NCI-H345 treated with DMSO at 0.1 percent for 48 hours (cell line): Measurements from ENCODE around the gene RBP2.

Source experiments
- DNase-seq: peaks from one replicate; lab custom pipeline; 2025; ENCODE audit not compliant: unreplicated experiment; lab: John Stamatoyannopoulos, UW

Gene RBP2

DNA sequence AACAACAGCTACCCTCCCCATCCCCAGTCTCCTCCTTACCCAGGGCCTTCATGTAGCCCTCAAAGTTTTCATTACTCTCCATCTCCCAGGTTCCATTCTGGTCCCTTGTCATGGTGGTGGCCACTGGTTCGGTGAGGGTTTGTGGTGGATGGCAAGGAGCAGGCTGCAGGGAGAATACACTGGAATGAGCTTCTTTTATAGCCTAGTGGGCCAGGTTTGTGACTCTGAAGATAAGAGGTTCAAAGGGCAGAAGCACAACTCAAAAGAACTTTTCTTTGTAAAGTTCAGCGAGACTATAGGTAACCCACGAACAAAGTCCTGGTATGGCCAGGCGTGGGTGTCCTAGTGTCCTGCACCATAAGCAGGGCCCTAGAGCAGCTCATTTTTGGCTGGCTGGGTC is at the start of gene RBP2:
RBP2 (minus strand) TSS at position 169 of the 400 bp plus-strand sequence; CDS start at position 112, 57 bp downstream.
- DNase-seq: no peak

DNA sequence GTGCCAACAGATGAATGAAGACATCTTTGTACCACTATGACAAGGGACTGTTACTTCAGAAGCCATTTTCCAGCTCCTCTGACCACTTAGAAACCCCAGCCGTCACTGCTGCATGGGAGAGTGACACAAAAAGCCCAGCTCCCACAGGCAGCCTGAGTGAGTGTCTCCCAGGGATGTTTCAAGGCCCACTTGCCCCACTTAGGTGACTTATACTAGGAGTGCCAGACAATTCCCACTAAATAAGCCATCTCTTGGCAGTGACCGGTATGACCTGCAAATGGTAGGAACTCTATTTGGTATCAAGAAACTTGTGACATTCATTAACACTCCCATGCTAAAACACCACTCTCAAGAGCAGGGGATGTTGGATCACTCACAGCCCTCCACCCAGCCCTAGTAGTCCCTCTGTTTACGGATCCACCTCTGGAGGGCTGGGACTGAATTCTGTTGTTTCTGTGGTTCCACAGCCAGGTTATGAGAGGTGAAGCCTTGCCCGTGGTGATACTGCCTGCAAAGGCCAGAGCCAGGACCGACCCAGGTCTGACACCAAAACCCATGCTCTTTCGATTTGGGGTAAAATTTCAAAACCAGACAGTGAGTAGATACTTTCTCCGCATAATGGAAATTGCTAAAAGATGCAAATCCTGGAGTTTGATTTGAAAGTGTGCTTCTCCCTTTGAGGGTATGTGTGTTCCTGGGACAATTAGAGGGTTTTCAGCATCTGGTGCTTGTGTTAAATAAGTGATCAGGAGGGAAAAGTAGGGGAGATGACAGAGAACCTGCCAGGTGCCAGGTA is 48.7 kb upstream of the RBP2 start:
- DNase-seq: no peak

DNA sequence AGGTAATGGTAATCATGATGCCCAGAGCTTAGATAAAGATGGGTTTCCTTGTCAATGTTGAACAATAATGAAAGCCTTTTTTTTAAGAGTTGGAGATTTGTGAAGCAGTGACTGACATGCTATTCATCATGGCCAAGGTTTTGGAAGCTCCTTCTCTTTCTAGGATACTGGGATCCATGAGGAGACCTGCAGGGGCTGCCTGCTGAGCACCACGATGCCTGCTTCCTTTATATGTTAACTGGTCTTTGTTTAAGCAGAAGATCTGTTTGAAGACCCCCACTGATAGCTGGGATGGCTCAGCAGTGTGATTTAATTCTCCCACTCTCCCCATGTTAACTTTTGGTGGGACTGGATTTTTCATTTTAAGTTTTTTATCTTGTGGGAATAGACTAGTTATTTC is 47.4 kb upstream of the RBP2 start:
- DNase-seq: no peak

DNA sequence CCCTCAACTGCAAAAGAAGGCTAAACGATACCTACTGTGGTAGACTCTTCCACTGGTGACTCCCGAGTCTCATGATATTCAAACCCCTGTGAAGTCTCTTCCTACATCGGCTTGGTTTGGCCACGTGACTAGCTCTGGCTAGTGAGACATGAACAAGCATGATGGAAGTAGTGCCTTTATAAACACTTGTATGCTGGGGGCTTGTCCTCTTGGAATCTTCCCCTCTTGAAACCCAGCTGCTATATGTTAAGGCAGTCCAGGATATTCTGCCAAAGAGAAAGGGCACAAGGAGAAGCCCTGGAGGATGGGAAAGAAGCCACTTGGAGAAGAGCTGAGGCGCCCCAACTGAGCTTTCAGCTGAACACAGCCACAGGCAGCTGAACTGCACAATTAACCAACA is 46.9 kb upstream of the RBP2 start:
- no peak for DNase-seq

DNA sequence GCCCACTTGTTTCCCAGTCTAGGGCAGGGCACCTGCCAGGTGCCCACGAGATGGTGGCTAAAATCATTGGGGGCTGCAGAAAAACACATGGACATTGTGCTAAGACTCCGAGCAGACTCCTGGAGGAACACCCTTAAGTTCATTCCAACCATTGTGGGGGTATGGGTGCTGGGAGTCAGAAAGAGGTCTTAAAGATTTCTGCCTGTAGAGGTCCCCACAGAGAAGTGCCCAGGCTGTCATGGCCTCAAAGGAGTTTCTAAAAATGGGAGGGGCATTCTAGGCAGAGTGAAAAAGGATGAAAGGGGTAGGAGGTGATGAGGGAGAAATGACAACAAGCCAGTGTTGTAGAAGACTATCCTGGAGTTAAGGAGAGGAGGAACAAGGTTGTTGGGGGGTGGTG is 46.1 kb upstream of the RBP2 start:
- DNase-seq: no peak

DNA sequence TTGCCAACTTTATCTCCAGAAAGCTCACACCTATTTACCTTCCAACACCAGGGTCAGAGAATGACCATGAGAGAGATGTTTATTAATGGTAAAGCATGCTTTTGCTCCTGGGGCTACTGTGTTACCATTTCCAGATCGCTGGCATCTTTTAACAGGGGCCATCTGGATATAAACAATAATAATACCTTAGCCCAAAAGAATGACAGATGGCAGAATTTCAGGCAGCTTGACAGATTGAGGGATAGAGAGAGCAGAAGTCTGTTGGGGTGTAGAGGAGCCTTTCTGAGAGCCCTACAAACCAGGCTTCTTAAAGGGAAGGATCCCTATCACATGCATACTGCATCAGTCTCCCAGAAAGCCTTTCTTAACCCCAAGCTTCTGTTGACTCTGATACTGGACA is 45.5 kb upstream of the RBP2 start:
- DNase-seq: no peak

DNA sequence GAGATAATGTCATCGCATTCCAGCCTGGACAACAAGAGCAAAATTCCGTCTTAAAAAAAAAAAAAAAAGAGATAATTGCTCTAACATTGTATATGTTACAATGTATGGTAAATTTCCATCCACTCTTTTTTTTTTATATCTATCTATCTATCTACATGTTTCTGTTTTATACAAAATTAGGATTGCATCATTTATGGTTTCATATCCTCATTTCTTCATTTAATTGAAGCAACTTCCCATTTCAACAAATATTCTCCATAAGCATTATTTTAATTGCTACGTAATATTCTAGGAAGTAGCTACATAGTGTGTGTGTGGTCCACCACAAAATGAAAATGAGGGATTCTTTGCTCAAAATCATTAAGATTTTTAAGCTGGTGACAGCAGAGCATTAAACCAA is 44.8 kb upstream of the RBP2 start:
- DNase-seq: no peak

DNA sequence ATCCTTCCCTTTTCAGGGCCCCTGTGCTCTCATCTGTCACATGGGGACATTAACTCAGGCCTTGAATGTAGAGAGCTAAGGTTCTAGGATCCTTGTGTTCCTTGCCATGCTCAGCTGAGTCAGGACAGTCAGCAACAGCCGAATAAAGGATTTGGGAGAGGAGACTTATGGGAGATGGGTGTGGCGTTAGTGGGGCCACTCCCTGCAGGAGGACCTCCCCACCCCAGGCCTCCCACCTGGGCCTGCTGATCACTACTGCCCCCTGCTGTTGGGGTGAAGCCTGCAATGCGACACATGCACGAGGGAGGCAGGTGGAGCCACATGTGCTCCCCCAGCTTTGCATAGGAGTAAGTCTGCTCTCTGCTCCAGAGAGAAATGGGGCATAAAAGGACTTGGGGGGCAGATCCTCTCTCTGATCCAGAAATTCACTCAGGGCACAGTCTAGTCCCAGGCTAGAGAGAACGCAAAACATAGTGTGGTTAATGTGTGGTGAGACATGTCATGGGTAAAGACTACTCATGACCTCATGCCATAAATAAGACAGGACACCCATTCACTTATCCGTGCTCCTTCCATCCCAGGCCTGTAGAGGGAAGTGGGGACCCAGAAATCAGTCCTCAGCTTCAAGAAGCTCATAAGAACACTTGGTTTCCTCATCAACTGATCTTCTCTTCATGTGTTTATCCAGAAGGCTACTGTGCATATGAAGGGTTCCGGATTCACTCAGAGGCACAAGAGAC is 43.9 kb upstream of the RBP2 start:
- no peak for DNase-seq

DNA sequence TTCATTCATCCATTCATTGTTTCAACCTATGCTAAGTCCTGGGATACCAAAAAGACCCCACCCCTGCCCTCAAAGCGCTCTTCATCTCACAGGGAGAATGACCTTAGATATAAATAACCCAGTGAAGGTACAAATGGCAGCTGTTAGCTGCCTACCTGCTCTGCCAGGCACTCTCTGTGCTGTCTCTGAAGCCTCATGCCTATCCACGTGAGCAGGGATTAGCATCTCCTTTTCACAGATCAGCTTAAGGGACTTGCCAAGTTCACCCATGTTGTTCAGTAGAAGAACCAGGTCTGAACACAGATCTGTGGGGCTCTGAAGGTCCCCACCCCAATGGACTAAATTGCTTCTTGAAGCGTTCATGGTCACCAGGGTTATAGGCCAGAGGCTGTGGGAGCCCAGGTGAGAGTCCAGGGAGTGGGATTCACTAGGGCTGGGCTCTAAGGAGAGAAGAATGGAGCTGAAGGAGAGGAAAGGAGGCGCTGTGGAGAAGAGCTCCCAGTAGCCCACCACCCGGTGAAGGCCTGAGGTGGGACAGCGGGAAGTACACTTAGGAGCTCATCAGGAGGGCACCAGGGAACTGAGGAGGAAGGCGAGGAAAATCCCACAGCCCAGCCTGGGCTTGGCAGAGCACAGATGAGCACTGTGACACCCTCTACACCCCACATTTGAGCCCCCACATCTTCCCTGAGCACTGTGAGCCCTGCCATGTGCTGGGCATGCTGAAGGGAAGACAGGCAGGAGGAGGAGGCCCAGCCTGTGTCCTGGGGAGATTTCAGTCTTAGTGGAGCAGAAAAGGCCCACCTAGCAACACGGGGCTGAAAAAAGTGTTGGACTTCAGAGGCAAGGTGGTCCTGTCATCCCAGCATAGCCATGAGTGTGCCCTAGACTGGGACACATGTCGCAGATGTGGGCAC is 42.9 kb upstream of the RBP2 start:
- DNase-seq: no peak

DNA sequence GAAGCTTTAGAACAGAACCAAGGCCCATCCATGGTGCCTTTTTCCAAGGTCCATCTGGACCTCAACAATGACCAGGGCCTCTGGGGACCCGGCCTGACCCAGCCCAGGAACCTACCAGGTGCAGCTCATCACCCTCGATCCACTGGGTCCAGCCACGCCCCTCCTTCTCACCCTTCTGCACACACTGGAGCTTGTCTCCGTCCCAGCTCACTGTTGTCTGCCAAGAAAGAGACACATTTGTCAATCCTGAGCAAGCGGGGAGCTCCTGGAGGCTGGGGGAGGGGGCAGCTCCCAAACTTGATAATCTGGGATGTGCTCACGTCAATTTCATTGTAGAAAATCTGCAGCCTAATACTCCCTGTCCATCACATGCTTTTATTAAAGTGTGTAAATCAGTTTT is 42.0 kb upstream of the RBP2 start:
- DNase-seq: no peak

DNA sequence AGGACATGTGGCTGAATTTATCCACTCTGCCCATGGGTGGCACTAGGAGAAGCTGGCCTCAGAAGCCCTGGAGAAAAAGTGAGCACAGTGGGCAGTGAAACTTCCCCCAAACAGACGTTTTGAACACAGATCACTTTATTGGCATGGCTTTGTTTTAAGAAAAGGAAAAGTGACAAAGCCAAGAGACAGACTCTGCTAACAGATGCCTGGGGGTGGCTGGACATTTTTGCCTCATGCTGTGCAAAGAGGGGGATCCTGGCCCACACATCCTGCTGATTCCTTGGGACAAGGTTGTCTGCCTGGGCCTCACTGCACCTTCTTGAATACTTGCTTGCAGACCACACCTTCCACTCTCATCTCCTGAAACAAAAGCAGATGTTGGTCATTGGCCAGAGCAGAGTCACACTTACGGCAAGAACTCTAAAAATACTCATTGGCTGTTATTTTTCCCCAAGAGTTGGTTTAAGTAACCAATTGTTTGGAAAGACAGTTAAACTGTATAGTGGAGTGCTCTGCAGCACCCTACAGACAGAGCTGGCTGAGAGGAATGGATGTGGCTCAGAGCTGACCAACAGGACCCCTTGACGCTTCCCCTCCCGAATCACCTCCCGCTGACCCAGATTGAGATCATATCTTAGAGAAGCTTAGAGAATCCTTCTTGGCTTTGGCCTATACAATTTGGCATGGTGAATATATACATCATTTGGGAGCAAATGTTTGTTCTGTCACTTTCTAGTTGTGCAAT is 41.2 kb upstream of the RBP2 start:
- no peak for DNase-seq

DNA sequence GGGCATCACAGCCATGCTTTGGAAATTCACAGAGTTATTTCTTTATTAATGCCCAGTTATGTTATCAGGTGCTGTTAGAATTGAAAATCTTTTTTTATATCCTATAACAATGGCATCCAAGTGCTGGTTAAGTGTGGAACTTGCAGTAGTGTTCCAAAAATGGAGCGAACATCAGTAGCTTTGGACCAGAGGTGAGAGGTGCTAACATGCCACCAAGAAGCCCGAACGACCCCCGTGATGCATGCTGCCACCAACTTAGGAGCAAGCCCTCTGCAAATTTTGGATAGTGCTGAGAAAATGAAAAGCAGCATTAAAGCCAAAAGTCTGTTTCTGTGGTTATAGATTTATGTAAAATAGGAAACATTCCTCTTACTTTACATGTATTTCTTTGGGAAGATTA is 38.4 kb upstream of the RBP2 start:
- DNase-seq: no peak

DNA sequence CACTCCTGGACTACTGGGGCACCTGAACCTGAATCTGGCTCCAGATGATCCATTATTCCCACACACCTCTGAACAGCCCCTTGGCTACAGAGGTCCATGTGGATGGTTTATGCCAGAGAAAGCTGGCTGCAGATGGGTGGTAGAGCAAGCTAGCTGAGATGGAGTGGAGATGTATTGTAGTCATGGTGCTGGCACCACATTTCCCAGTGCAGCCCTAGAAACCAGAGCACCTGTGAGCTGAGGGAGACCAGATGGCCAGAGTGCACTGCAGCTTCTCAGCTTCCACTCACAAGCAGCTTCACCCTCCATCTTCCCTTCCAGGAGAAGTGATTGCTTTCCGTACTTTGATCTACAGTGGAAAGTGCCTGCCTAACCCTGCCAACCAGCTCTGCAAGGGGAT is 33.3 kb upstream of the RBP2 start:
- DNase-seq: no peak

DNA sequence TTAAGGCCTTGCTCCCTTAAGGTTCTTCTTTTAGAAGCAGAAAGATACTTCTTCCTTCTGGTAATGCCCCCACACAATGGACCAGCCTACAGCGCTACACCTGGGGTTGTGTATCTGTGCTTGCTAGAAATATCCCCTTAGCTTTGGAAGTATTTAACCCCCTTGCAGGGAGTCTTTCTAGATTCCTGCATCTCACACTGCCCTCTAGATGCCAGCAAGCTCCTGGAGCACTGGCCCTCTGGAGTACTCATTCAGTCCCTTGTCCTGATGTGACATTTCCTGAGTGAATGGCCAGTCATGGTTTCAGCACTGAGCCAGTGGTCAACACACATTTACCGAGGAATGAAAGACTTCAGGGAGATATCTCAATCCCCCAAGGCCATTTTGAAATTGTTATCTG is 30.4 kb upstream of the RBP2 start:
- DNase-seq: no peak

DNA sequence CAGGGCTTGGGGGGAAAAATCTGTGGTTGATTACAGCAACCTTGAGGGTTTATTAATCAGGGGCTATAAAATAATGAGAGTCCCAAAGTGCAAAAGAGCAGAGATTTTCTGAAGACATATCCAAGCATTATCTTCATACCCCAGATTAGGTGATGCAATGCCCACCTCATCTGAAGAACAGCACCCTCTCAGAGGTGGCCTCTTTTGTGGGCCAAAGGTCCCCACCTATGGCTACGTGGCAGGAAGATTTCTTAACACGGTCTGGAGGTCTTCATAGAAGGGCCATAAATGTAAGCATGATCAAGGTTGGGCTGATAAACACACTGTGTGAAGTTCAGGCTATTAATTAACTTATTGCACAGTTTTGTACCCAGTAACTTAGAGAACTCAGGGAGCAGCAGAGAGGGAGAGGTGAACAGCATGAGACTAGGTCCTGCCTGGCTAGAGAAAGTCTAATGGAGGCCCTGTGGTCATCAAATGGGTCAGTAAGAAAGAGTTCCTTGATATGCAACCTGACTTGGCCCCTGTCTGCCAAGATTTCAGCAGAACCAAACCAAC is 29.6 kb upstream of the RBP2 start:
- DNase-seq: no peak

DNA sequence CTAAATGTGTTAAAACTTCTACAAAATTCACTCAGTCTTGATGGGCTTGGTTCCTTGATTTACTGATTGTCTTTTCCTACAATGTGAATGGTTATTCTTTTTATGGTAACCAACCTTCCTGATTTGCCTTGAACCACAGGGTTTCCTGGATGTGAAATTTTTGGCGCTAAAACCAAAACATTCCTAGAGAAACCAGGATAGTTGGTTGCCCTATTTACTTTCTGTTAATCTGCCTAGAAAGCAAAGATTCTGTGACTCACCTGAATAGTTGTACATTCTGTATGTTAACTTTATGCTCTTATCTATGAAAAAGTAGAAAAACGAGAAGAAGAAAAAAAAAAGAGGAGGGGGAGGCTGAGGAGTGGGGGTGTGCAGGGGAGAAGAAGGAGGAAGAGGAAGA is 23.2 kb upstream of the RBP2 start:
- DNase-seq: no peak

DNA sequence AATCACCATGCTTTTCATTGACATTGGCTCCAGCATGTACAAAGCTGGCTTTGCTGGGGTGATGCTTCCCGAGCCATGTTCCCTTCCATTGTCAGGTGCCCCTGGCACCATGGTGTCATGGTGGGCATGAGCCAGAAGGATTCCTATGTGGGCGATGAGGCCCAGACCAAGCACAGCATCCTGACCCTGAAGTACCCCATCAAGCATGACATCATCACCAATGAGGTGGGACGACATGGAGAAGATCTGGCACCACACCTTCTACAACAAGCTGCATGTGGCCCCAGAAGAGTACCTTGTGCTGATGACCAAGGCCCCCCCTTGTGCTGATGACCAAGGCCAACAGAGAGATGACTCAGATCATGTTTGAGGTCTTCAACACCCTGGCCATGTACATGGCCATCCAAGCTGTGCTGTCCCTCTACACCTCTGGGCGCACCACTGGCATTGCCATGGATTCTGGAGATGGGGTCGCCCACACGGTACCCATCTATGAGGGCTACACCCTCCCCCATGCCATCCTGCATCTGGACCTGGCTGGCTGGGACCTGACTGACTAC is 17.6 kb upstream of the RBP2 start:
- no peak for DNase-seq

DNA sequence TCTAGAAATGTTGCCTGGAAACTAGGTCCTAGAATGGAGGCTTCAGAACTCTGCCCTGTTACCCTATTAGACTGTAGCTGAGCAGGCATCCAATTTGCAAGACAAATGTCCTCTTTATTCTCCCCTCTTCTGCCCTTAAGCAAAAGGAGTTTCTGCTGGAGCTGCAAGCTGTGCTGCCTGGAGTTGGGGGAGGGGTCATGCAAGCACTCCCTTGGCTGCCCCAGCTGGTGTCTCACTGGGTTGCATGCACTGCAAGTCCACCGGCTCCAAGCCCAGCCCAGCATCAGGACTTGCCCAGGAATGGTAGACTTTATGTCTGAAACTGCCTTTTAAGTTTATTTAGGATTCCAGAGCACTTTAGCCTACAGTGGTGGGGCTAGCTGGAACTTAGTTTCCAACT is 15.7 kb upstream of the RBP2 start:
- DNase-seq: no peak

DNA sequence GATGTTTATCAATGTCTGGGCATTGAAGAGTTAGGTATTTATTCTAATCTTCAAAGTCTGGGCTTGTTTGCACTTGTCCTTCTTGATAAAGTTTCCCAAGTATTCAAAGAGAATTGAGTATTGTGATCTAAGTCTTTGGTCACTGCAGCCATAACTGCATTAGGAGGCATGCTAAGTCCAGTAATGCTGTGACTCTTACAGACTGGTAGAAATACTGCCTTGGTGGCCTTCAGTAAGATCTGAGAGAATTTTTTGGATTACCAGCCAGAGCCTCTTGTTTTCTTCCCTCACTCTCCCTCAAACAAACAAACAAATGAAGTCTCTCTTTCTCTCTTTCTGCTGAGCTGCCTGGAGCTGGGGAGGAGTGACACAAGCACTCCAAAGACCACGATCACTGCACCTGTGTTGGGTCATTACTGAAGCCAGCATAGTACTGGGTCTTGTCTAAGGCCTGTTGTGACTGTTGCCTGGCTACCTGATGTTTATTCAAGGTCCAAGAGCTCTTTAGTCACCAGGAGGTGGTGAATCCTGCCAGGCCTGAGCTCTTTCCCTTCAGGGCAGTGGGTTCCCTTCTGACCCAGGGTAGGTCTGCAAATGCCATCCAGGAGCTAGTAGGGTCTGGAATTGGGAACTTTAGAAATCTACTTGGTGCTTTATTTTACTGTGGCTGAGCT is 14.8 kb upstream of the RBP2 start:
- peak; percentile 29 for DNase-seq

DNA sequence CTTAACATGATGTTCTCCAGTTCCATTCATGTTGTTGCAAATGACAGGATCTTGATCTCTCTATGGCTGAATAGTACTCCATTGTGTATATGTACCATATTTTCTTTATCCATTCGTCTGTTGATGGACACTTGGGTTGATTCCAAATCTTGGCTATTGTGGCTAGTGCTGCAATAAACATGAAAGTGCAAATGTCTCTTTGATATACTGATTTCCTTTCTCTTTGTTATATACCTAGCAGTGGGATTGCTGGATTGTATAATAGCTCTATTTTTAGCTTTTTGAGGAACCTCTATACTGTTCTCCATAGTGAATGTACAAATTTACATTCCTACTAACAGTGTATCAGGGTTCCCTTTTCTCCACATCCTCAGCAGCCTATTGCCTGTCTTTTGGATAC is 5.9 kb upstream of the RBP2 start:
- no peak for DNase-seq
